Activated naive CD4-positive, alpha-beta T cell treated with anti-CD3 and anti-CD28 coated beads, Interleukin-2, amount 50 U/mL, for 72 hours (primary cell): ENCODE data around the gene SLC26A1. TPM values are rescaled to one million over a fixed set of nuclear protein-coding genes. Genes with fewer than 3 reads are reported as not detected.
A peak's percentile ranks its signal among the peaks of the same experiment; 100 is the strongest.
"Not testable (repeated sequence)": the region's sequence is repeated elsewhere in the genome, so short reads cannot be mapped to it uniquely, and the experiment has no call there.

Experiments used
- ATAC-seq, 2 donors: fragments of 150-1000 bp; cut with Tn5 transposase; 2 replicates each; pipeline ENCODE4 v1.10.0; 2021; ENCODE audit warnings: mild to moderate bottlenecking in 2 of 2, moderate library complexity in 2 of 2
- DNase-seq, 2 donors: peaks; one replicate each; pipeline ENCODE4 v3.0.0; 2021 to 2022; ENCODE audit warnings: low spot score in 2 of 2
- H3K27ac Mint-ChIP-seq, 2 donors: one replicate each; pipeline ENCODE4 v1.8.0; 2022; ENCODE audit warnings: mild to moderate bottlenecking in 2 of 2, mixed read lengths in 2 of 2
- H3K36me3 Mint-ChIP-seq, 2 donors: one replicate each; pipeline ENCODE4 v1.8.0; 2022; ENCODE audit warnings: mixed read lengths in 2 of 2
- H3K9me3 Mint-ChIP-seq, 2 donors: one replicate each; pipeline ENCODE4 v1.8.0; 2022; ENCODE audit warnings: mixed read lengths in 2 of 2
- total RNA-seq, 2 donors: library from RNA; stranded (reverse); gene quantifications; one replicate each; pipeline ENCODE4 v1.2.3, GENCODE V29; 2022

SLC26A1 gene
- total RNA-seq, 2 donors from 2014 or later: not detected

DNA sequence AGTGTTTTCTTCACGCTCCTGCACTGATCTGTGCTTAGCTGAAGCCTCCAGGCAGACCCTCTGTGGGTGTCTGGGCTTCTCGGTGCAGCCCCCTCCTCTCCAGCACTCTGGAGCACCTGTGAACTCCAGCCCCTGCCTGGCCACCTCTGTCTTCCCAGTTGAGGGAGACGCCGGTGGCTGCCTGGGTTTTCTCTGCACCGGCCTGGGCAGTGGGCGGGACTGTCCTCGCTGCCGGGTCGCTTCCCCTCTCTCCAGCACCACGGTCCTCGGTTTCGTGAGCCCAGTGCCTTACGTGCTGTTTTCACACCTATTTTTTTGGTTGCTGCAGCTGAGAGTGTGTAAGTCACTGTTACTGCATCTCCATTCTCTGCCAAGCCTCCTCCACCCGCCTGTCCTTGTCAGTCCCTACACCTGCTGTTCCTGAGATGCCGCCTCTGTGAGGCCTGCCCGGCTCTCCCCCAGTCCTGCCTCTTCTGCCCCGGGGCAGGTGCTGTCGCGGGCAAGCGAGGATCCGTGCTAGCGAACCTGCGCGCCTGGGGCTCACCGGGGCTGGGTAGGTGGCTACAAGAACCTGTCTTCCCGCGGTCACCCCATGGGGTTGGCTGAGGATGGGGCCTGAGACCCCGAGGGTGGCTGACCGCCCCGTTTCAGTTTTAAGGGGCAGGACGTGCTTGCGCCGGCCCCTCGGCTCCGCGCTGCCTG lies 15.8 kb upstream of the SLC26A1 start:
- DNase-seq (peak in 1 of 2 donors; percentile 45), ATAC-seq (no peak)
- H3K9me3 Mint-ChIP-seq: no peaks in the 10 kb centered on the region
- H3K36me3 Mint-ChIP-seq: peaks cover 0 to 9% of the 10 kb centered on the region in 2 donors
- no peak overlapping the region for H3K27ac Mint-ChIP-seq

DNA sequence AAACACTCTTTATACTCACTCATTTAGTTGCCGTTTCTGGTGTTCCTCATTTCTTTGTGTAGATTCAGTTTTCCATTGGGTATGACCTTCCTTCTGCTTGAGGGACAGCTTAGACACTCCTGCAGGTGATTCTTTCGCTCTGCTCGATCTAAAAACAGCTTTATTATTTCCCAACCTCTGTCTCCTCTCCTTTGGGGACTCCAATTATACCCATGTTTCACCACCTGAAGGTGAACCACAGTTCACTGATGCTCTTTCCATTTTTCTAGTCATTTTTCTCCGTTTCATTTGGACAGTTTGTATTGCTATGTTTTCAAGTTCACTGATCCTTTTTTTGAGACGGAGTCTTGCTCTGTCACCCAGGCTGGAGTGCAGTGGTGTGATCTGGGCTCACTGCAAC lies 13.7 kb upstream of the SLC26A1 start:
- peaks cover 0 to 9% of the 10 kb centered on the region in 2 donors for H3K36me3 Mint-ChIP-seq
- H3K9me3 Mint-ChIP-seq: no peaks in the 10 kb centered on the region
- ATAC-seq (no peak), DNase-seq (no peak)
- H3K27ac Mint-ChIP-seq: no peak overlapping the region

DNA sequence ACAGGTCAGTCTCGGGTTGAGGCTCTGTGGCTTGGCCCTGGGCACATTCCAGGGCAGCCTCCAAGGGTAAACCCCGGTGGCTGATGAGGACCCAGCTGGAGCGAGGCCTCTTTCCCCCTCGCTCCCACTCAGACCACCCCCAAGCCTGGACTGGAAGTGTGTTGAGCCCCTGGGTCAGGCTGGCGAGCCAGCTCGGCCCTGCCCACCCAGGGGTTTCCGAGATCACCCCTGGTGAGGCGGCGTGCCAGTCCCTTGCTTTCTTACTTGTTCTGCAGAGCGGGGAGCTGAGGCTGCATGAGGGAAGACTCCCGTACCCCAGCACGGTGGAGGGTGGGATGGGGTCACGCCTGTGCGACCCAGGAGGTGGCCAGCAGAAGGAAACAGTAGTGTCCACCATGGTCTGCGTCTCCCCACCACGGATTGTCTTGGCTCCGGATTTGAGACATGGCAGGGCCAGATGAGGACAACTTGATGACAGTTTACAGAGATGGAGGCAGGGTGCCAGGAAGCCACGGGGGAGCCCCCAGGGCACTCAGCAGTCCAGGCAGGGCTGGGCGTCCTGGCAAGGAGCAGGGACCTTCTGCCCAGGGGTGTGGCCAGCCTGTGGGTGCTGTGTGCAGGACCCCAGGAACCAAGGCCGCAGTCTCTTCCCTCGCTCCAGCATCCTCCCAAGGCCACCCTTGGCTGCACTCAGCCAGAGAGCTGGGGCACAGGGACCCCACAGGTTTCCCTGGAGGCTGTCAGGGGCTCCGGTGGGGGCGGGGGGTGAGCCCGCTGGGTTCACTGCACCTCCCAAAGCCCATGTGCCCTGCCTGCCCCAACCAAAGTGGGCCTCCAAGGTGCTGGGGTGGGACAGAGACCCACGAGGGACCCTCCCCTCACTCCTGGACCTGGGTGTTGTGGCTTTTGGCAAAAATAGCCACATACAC lies 11.6 kb upstream of the SLC26A1 start:
- DNase-seq (no peak), ATAC-seq (no peak)
- Mint-ChIP-seq H3K36me3 (peaks cover 0 to 9% of the 10 kb centered on the region in 2 donors), H3K27ac (no peak overlapping the region), H3K9me3 (no peaks in the 10 kb centered on the region)

DNA sequence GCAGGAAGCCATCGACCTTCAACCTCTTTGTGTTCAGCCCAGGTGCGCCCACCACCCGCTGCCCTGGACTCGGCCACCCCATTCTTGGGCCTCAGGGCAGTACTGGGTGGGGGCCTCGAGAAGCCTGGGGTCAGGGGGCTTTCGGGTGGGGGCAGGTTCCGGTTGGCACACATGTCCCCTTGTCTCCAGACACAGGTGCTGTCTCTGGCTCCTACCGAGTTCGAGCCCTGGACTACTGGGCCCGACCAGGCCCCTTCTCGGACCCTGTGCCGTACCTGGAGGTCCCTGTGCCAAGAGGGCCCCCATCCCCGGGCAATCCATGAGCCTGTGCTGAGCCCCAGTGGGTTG lies 10.8 kb upstream of the SLC26A1 start:
- ATAC-seq (no peak), DNase-seq (no peak)
- no peak overlapping the region for H3K27ac Mint-ChIP-seq
- peaks cover 0 to 9% of the 10 kb centered on the region in 2 donors for H3K36me3 Mint-ChIP-seq
- H3K9me3 Mint-ChIP-seq: no peaks in the 10 kb centered on the region

DNA sequence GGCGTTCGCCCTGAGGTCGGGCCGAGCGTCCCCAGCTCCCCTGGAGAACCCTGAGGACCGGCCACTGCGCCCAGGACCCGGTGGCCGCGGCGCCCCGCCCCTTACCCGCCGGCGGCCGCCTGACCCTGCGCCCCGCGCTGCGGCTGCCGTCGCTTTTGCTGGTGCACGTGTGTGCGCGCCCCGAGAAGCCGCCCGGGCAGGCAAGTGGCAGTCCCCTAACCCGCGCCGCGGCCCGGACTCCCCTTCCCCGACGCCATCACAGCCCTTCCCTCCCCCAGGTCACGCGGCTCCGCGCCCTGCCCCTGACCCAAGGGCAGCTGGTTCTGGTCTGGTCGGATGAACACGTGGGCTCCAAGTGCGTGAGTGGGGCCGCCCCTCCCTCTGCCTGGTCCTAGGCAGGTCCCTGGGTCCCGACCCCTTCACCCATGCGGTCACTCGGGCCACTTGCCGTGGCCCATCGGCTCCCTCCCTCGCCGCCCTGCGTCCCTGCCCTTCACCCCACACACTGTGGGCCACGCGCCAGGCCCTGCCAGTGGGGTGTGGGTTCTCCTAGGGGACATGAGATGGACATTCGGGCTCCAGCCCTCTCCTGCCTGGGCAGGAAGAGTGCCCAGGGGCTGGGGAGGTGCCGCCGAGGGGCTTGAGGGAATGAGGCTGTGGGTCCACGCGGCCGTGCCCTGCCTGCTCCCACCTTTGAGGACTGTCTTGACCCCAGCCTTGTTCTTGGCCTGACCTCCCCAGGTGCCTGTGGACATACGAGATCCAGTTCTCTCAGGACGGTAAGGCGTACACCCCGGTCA lies 10.3 kb upstream of the SLC26A1 start:
- no peaks in the 10 kb centered on the region for H3K9me3 Mint-ChIP-seq
- H3K27ac Mint-ChIP-seq: no peak overlapping the region
- no peak for DNase-seq
- peaks cover 0 to 6% of the 10 kb centered on the region in 2 donors for H3K36me3 Mint-ChIP-seq
- ATAC-seq: no peak

DNA sequence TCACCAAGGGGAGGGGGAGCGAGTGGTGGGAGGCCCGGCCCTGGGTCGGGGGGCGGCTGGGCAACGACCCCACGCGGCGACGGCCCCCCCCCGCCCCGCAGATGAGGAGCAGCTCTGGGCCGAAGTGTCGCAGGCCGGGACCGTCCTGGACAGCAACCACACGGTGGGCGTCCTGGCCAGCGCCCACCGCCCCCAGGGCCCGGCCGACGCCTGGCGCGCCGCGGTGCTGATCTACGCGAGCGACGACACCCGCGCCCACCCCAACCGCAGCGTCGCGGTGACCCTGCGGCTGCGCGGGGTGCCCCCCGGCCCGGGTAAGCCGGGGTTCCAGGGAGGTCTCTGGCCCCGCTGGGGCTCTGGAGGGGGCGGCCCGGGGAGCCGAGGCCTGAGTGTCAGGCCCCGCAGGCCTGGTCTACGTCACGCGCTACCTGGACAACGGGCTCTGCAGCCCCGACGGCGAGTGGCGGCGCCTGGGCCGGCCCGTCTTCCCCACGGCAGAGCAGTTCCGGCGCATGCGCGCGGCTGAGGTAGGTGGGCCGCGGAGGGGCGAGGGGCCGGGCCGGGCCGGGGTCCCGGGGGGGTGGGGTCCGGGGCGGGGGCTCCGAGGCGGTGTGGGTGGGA lies 9.5 kb upstream of the SLC26A1 start:
- Mint-ChIP-seq H3K36me3 (no peaks in the 10 kb centered on the region), H3K9me3 (no peaks in the 10 kb centered on the region), H3K27ac (no peak overlapping the region)
- DNase-seq (no peak), ATAC-seq (peak in 1 of 2 donors; percentile 2)

DNA sequence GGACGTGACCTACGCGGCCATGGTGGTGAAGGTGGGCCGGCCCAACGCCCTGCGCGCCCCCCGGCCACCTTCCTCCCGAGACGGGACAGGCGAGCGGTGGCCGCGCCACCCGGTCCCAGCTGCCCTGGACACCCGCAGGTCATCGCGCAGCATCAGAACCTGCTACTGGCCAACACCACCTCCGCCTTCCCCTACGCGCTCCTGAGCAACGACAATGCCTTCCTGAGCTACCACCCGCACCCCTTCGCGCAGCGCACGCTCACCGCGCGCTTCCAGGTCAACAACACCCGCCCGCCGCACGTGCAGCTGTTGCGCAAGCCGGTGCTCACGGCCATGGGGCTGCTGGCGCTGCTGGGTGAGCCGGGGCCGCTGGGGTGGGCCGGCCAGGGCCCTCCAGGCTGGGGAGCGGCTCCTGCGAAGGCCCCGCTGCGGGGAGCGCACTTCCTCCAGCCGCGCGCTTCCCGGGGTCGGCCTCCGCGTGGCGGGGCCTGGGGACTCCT lies 9.0 kb upstream of the SLC26A1 start:
- ATAC-seq: peak in 1 of 2 donors; percentile 6

DNA sequence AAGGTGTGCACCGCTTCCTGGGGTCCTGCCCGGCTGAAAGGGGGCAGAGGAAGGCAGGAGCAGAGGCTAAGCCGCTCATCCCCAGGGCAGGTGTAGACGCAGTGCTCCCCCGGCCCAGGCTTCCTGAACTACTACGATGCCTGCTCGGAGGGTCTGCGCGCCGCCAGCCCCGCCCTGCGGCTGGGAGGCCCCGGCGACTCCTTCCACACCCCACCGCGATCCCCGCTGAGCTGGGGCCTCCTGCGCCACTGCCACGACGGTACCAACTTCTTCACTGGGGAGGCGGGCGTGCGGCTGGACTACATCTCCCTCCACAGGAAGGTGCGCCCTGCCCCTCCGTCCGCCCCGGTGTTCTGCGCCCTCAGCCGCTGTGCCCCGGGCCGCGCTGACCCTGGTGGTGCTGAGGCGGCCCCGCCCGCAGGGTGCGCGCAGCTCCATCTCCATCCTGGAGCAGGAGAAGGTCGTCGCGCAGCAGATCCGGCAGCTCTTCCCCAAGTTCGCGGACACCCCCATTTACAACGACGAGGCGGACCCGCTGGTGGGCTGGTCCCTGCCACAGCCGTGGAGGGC lies 8.4 kb upstream of the SLC26A1 start:
- no peaks in the 10 kb centered on the region for H3K36me3 Mint-ChIP-seq
- DNase-seq (no peak), ATAC-seq (no peak)
- no peak overlapping the region for H3K27ac Mint-ChIP-seq
- H3K9me3 Mint-ChIP-seq: no peaks in the 10 kb centered on the region

More for the DNA sequence above, 9.0 kb upstream of the SLC26A1 start:
- Mint-ChIP-seq H3K9me3 (no peaks in the 10 kb centered on the region), H3K36me3 (no peaks in the 10 kb centered on the region), H3K27ac (no peak overlapping the region)
- DNase-seq: no peak

DNA sequence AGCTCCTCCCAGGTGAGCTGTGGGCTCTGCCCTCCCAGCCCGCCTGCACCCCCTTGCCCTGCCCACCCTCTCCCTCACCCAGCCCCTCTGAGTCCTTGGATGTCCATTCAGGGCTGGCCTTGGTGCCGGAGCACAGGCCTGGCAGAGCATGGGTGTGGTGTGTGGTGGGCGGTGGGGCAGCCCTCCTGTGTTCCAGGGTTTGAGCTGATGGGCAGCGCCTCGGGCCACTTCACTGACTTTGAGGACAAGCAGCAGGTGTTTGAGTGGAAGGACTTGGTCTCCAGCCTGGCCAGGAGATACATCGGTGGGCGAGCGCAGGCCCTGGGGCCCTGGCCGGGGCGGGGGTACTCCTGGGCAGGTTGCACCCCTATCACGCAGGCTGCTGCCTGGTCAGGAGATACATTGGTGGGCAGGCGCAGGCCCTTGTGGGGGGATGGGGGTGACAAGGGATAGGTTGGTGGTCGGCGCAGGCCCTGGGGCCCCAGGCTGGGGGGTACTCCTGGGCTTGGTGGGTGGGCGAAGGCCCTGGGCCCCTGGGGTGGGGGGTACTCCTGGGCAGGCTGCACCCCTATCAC lies 7.6 kb upstream of the SLC26A1 start:
- no peaks in the 10 kb centered on the region for H3K9me3 Mint-ChIP-seq

DNA sequence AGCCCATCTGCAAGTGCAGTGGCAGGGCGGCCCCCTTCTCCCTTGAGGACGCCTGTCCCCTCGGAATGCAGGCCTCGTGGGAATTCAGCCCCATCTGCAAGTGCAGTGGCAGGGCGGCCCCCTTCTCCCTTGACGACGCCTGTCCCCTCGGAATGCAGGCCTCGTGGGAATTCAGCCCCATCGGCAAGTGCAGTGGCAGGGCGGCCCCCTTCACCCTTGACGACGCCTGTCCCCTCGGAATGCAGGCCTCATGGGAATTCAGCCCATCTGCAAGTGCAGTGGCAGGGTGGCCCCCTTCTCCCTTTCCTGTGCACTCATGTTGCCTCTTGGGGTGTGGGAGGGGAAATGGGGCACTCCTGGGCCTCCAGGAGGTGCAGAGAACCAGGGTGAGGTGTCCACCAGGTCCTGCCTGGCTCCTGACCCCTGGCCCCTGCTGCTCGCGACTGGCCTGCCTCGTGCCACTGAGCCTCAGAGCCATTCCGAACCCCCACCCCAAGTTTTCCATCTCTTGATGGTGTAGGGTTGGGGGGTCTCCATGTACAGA lies 6.8 kb upstream of the SLC26A1 start:
- DNase-seq: no peak
- H3K27ac Mint-ChIP-seq: no peak overlapping the region
- H3K36me3 Mint-ChIP-seq: no peaks in the 10 kb centered on the region
- ATAC-seq: no peak
- no peaks in the 10 kb centered on the region for H3K9me3 Mint-ChIP-seq

More for the DNA sequence above, 7.6 kb upstream of the SLC26A1 start:
- ATAC-seq: no peak
- H3K27ac Mint-ChIP-seq: no peak overlapping the region
- DNase-seq: no peak
- H3K36me3 Mint-ChIP-seq: no peaks in the 10 kb centered on the region

DNA sequence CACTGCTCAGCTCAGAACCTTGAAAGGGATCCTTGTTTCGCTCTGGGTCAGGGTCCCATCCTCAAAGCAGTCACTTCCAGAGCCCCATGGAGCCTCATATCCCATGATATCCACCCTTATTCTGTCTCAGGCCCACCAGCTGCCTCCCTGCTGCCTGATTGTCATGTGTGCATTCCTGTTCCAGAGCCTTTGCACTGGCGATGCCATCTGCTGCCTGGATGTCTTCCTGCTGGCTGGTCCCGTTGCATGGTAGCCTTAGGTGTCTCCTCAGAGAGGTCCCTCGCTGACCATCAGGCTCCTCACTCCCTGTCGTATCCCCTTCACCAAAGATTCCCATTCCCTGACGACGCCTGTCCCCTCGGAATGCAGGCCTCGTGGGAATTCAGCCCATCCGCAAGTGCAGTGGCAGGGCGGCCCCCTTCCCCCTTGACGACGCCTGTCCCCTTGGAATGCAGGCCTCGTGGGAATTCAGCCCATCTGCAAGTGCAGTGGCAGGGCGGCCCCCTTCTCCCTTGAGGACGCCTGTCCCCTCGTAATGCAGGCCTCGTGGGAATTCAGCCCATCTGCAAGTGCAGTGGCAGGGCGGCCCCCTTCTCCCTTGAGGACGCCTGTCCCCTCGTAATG lies 6.1 kb upstream of the SLC26A1 start:
- DNase-seq, ATAC-seq, H3K9me3 Mint-ChIP-seq, H3K27ac Mint-ChIP-seq, H3K36me3 Mint-ChIP-seq: not testable (repeated sequence)

DNA sequence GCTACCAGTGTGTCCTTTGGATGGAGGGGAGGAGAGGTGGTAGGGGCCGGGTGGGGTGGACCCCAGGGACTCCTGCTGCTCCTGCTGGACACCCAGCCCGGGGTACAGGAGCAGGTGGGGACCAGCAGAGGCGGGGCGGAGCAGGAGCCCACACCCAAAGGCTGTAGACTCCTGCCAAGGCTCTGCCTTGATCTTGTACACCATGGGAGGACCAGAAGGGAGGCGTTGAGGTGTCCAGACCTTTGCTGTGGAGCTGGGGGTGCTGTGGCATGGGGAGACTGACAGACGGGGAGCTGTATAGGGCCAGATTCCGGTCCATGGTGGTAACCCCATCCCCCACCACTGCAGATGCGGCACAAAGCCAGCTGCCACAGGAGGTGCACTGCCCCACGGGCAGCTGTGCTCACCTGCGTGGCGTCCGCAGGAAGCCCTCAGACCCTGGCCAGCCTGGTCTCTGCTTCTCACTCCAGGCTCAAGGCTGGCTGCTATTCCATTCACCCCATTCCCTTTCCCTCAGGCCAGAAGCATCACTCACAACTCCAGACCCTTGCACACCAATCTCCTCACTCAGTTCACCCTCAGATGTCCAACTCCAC lies 5.0 kb upstream of the SLC26A1 start:
- no peak for ATAC-seq
- DNase-seq: no peak
- no peak overlapping the region for H3K27ac Mint-ChIP-seq
- H3K9me3 Mint-ChIP-seq: no peaks in the 10 kb centered on the region
- H3K36me3 Mint-ChIP-seq: no peaks in the 10 kb centered on the region

DNA sequence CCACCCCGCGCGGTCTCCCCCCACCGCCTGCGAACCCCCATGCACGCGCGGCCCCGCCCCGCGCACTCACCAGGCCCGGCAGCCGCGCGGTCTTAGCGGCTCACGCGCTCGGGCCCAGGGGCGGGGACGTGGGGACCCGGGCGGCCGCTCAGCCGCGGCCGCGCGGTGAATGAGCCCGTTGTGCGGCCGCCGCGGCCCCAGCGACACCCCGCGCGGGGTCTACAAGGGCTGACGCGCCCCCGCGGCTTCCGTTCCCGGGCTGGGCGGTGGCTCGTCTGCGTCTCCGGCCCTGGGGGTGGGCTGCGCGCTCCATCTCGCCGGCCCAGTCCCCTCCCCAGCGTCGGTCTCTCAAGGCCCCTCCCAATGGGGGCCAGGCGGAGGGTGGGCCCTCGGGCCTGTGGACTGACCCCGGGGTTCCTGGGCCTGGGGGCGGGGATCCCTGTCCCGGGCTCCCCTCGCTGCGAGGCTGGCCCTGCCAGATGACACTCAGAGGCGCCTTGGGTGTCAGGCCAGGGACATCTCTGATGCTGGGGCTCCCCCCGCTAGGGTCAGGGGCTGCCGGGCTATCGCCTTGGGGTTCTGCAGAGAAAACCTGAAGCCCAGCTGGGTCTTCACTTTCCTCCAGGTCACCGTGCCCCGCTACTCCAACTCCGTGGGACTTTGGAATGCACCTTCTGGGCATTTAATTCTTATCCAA lies 4.3 kb upstream of the SLC26A1 start:
- Mint-ChIP-seq H3K27ac (no peak overlapping the region), H3K9me3 (no peaks in the 10 kb centered on the region), H3K36me3 (no peaks in the 10 kb centered on the region)
- ATAC-seq (peak; percentile 23 to 27), DNase-seq (no peak)

DNA sequence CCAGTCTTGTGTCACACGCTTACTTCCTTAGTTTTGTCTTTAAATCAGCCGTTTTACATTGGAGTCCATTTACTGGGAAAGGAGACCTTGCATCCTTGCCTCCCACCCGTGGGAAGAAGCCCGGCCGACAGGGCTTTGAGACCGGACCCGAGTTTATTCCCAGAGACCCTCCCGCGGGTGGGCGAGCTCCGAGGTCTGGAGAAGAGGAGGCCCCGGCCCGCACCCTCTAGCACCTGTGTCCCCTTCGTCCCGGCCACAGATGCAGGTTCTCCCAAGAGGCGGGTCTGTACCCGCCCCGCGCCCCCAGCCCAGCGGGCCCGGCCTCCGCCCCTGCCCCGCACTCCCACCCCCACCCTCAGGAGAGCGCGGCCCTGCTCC lies 3.8 kb upstream of the SLC26A1 start:
- H3K36me3 Mint-ChIP-seq: no peaks in the 10 kb centered on the region
- ATAC-seq (no peak), DNase-seq (no peak)
- H3K9me3 Mint-ChIP-seq: no peaks in the 10 kb centered on the region
- no peak overlapping the region for H3K27ac Mint-ChIP-seq
